GM18870 (cell line): ENCODE data around the gene MTX2.
"Not testable (repeated sequence)": the region's sequence is repeated elsewhere in the genome, so short reads cannot be mapped to it uniquely, and the experiment has no call there.

Experiments
- ATAC-seq: cut with Tn5 transposase; IDR thresholded peaks from one replicate; pipeline ENCODE4 v1.9.1; 2021; ENCODE audit warnings: moderate library complexity; ENCODE audit not compliant: unreplicated experiment

The MTX2 gene

GRCh38 chr2:176284461-176285049, 15.3 kb downstream of the MTX2 start:
- no peak for ATAC-seq

GRCh38 chr2:176285321-176285720, 16.1 kb downstream of the MTX2 start:
- ATAC-seq, result no peak

GRCh38 chr2:176291335-176291734, 22.1 kb downstream of the MTX2 start:
- ATAC-seq, result no peak

- peak; percentile 88 for ATAC-seq
Observed at GRCh38 chr2:176291809-176292283, 22.6 kb downstream of the MTX2 start.

GRCh38 chr2:176292608-176293007, 23.4 kb downstream of the MTX2 start:
- no peak for ATAC-seq

GRCh38 chr2:176293334-176293733, 24.1 kb downstream of the MTX2 start:
- ATAC-seq, result no peak

GRCh38 chr2:176297067-176297466, 27.8 kb downstream of the MTX2 start:
- no peak for ATAC-seq

- no peak for ATAC-seq
Observed at GRCh38 chr2:176297737-176298136, 28.5 kb downstream of the MTX2 start.

- not testable (repeated sequence) for ATAC-seq
Observed at GRCh38 chr2:176306020-176306419, 36.8 kb downstream of the MTX2 start.

- no peak for ATAC-seq
Observed at GRCh38 chr2:176317199-176317598, 48.0 kb downstream of the MTX2 start.

- no peak for ATAC-seq
Observed at GRCh38 chr2:176317623-176318065, 48.4 kb downstream of the MTX2 start.

GRCh38 chr2:176321916-176322315, 52.7 kb downstream of the MTX2 start:
- no peak for ATAC-seq

- ATAC-seq, result no peak
Observed at GRCh38 chr2:176324862-176325261, 55.6 kb downstream of the MTX2 start.

- ATAC-seq, result no peak
Observed at GRCh38 chr2:176325732-176326131, 56.5 kb downstream of the MTX2 start.

GRCh38 chr2:176328149-176328548, 58.9 kb downstream of the MTX2 start:
- no peak for ATAC-seq

GRCh38 chr2:176330612-176331011, 61.4 kb downstream of the MTX2 start:
- no peak for ATAC-seq

GRCh38 chr2:176331646-176332045, 62.4 kb downstream of the MTX2 start:
- ATAC-seq, result no peak

GRCh38 chr2:176334729-176335128, 65.5 kb downstream of the MTX2 start:
- ATAC-seq, result no peak

GRCh38 chr2:176338395-176338794, 69.2 kb downstream of the MTX2 start:
- ATAC-seq, result no peak

GRCh38 chr2:176339208-176339607, 70.0 kb downstream of the MTX2 start:
- no peak for ATAC-seq

GRCh38 chr2:176356251-176356650, 87.0 kb downstream of the MTX2 start:
- ATAC-seq, result no peak

- ATAC-seq, result no peak
Observed at GRCh38 chr2:176364273-176364977, 95.2 kb downstream of the MTX2 start.

GRCh38 chr2:176368349-176368748, 99.1 kb downstream of the MTX2 start:
- no peak for ATAC-seq
